Endothelial cell of umbilical vein (primary cell): ENCODE results near the gene CHST7. TPM values are rescaled to one million over a fixed set of nuclear protein-coding genes. Genes with fewer than 3 reads are reported as not detected.

Source experiments
- BruUV-seq: library from RNA; stranded (reverse); fragments of 400-500 nt; replicated peaks from 2 replicates; lab custom pipeline; 2021; lab: Mats Ljungman, UMichigan
- CTCF ChIA-PET: fragments of 300-600, 350-600 bp; sonication (Branson Sonifier 250); formaldehyde crosslinking; loops from one replicate; lab custom pipeline; 2021; ENCODE audit warnings: antibody characterized with exemption, inconsistent platforms; lab: Charles Lee
- POLR2A ChIA-PET: fragments of 300-600, 350-600 bp; sonication (Branson Sonifier 250); formaldehyde crosslinking; loops from one replicate; lab custom pipeline; 2021; ENCODE audit warnings: antibody characterized with exemption, inconsistent platforms; lab: Charles Lee
- DNase-seq: peaks from one replicate; pipeline ENCODE4 v3.0.0-alpha.2; 2011; ENCODE audit warnings: low read depth, low spot score
- FAIRE-seq: peaks from 2 replicates; lab custom pipeline; 2011; peaks lifted over from hg19 to GRCh38; lab: Jason Lieb, UNC
- H2AFZ ChIP-seq: 2 replicates; pipeline ENCODE4 v1.6.0; 2012; ENCODE audit warnings: low read depth, low read length, control low read depth, inconsistent platforms
- H3K27ac ChIP-seq: 2 replicates; pipeline ENCODE4 v1.5.1; 2011; ENCODE audit warnings: low read depth, mild to moderate bottlenecking, control low read depth, low read length, moderate library complexity; ENCODE audit not compliant: insufficient read depth
- H3K27me3 ChIP-seq, 2 experiments: 2 replicates each; pipeline versions ENCODE4 v1.6.0 to v1.6.1; 2011; ENCODE audit warnings: low read length in 2 of 2, mixed read lengths in 1 of 2; ENCODE audit not compliant: control insufficient read depth in 2 of 2, insufficient read depth in 2 of 2
- H3K36me3 ChIP-seq, 2 experiments: 2 replicates in 1 of 2; 3 replicates in 1 of 2; pipeline ENCODE4 v1.5.1; 2011; ENCODE audit warnings: low read length in 2 of 2, mild to moderate bottlenecking in 1 of 2, moderate library complexity in 1 of 2; ENCODE audit not compliant: control insufficient read depth in 2 of 2, insufficient read depth in 2 of 2; ENCODE audit errors: extremely low read depth in 1 of 2
- H3K4me1 ChIP-seq: 3 replicates; pipeline ENCODE4 v1.5.1; 2011; ENCODE audit warnings: mild to moderate bottlenecking, low read length; ENCODE audit not compliant: control insufficient read depth, insufficient read depth; ENCODE audit errors: extremely low read depth
- H3K4me2 ChIP-seq: 2 replicates; pipeline ENCODE4 v1.6.1; 2011; ENCODE audit warnings: low read length, control low read depth, mixed read lengths; ENCODE audit not compliant: insufficient read depth
- H3K4me3 ChIP-seq, 3 experiments: fragments of 200-600 bp in 1 of 3; sonication (generic), shearing (Covaris generic) in 1 of 3; replicated peaks in 1 of 3; 2 replicates each; pipeline ENCODE4 v1.5.1; 2011 to 2016; ENCODE audit warnings: control low read depth in 3 of 3, low read length in 3 of 3, mild to moderate bottlenecking in 2 of 3, inconsistent platforms in 1 of 3, low read depth in 1 of 3, moderate library complexity in 1 of 3; ENCODE audit not compliant: insufficient read depth in 1 of 3
- H3K79me2 ChIP-seq: 2 replicates; pipeline ENCODE4 v1.6.0; 2012; ENCODE audit warnings: low read length, inconsistent platforms; ENCODE audit not compliant: control insufficient read depth, insufficient read depth
- H3K9ac ChIP-seq: replicated peaks from 2 replicates; pipeline ENCODE3; 2011; ENCODE audit warnings: low read length, control low read depth; ENCODE audit not compliant: insufficient read depth; ENCODE audit errors: extremely low read depth
- H3K9me1 ChIP-seq: replicated peaks from 3 replicates; pipeline ENCODE4 v1.6.0; 2011; ENCODE audit warnings: mild to moderate bottlenecking, low read length; ENCODE audit not compliant: control insufficient read depth, insufficient read depth; ENCODE audit errors: extremely low read depth
- H3K9me3 ChIP-seq: replicated peaks from 2 replicates; pipeline ENCODE4 v1.5.1; 2012; ENCODE audit warnings: low read length, inconsistent platforms; ENCODE audit not compliant: control insufficient read depth, insufficient read depth
- H4K20me1 ChIP-seq: replicated peaks from 2 replicates; pipeline ENCODE3; 2011; ENCODE audit warnings: mild to moderate bottlenecking, low read length; ENCODE audit not compliant: control insufficient read depth, insufficient read depth; ENCODE audit errors: extremely low read depth
- CTCF ChIP-seq, 2 donors: IDR thresholded peaks; 1 replicate in 1 of 2; 2 replicates in 1 of 2; pipeline ENCODE4 v1.5.1; 2011; ENCODE audit warnings: low read length in 2 of 2, mild to moderate bottlenecking in 2 of 2, moderate library complexity in 2 of 2, control low read depth in 1 of 2, inconsistent platforms in 1 of 2, low read depth in 1 of 2; ENCODE audit not compliant: insufficient read depth in 1 of 2; ENCODE audit errors: extremely low read depth in 1 of 2
- EZH2 ChIP-seq: IDR thresholded peaks from 2 replicates; pipeline ENCODE4 v1.6.1; 2012; ENCODE audit warnings: borderline replicate concordance, low read depth, mild to moderate bottlenecking, moderate library complexity, low read length, inconsistent platforms; ENCODE audit not compliant: severe bottlenecking
- FOS ChIP-seq: IDR thresholded peaks from 2 replicates; pipeline ENCODE4 v1.6.1; 2011; ENCODE audit warnings: mild to moderate bottlenecking, low read length, moderate library complexity, borderline replicate concordance; ENCODE audit not compliant: insufficient read depth
- GATA2 ChIP-seq: IDR thresholded peaks from 2 replicates; pipeline ENCODE4 v1.7.0; 2011; ENCODE audit warnings: low read depth, mild to moderate bottlenecking, moderate library complexity, mixed read lengths, low read length; ENCODE audit not compliant: insufficient read length, insufficient read depth
- JUN ChIP-seq: IDR thresholded peaks from 2 replicates; pipeline ENCODE4 v1.6.1; 2011; ENCODE audit warnings: borderline replicate concordance, low read depth; ENCODE audit not compliant: insufficient read length, insufficient read depth
- MYC ChIP-seq: IDR thresholded peaks from one replicate; pipeline ENCODE4 v1.6.1; 2011; ENCODE audit warnings: mild to moderate bottlenecking, low read depth, low read length
- POLR2A ChIP-seq: IDR thresholded peaks from 2 replicates; pipeline ENCODE4 v1.6.1; 2012; ENCODE audit warnings: low read depth, mild to moderate bottlenecking, control low read depth, low read length
- POLR2AphosphoS5 ChIP-seq: IDR thresholded peaks from 2 replicates; pipeline ENCODE4 v1.6.1; 2012; ENCODE audit warnings: low read depth, mild to moderate bottlenecking, control low read depth, low read length, moderate library complexity; ENCODE audit not compliant: insufficient read depth
- dilution Hi-C: fragments of 300-500 bp; cut with MboI; formaldehyde crosslinking; loops from one replicate; pipeline ENCODE4 v1.15.0; 2019; ENCODE audit warnings: low sequenced_read_pairs; ENCODE audit not compliant: extremely low pct_ligation_motif_present
- intact Hi-C: fragments of 100-400 bp; cut with micrococcal nuclease; formaldehyde crosslinking; loops from one replicate; pipeline ENCODE4 v1.10.0; 2022
- polyA plus RNA-seq, 4 experiments: library from polyadenylated mRNA; depleted of rRNA in 3 of 4; stranded (reverse) in 3 of 4; unstranded in 1 of 4; fragments of >200 nt; gene quantifications; 2 replicates each; pipeline versions ENCODE4 v1.2.1 to v1.2.3, GENCODE V29; 2011 to 2012; ENCODE audit warnings: missing spikeins in 1 of 4
- total RNA-seq: library from RNA; stranded (reverse); gene quantifications from 2 replicates; pipeline ENCODE4 v1.2.3, GENCODE V29; 2021
- TF ChIP-seq, protein P1 (sequence below): IDR thresholded peaks from 2 replicates; pipeline ENCODE4 v1.6.1; 2011; ENCODE audit not compliant: insufficient read depth, insufficient read length

The CHST7 gene
- total and polyA plus RNA-seq, 2 donors (not counting 3 experiments of a cell fraction or from before 2014, with no cell fraction given), result 4.5 to 11.2 TPM

GRCh38 chrX:46610070-46610658 lies 36.6 kb downstream of the CHST7 start:
- Histone ChIP-seq H3K4me3 (no peak overlapping the region), H3K9me1 (no peaks in the 10 kb centered on the region), H3K4me2 (no peak overlapping the region), H4K20me1 (no peaks in the 10 kb centered on the region), H3K27me3 (no peaks in the 10 kb centered on the region), H3K36me3 (no peaks in the 10 kb centered on the region), H3K27ac (no peak overlapping the region), H3K9ac (no peak overlapping the region), H2AFZ (no peak overlapping the region), H3K9me3 (no peaks in the 10 kb centered on the region), H3K79me2 (no peaks in the 10 kb centered on the region), H3K4me1 (no peaks in the 10 kb centered on the region)
- ChIA-PET POLR2A (no interaction called here), CTCF (interaction anchor here (1.1 kb wide), 1 partner anchor 32 kb away, joined by 3 read pairs; no protein-coding TSS in a partner anchor)
- FAIRE-seq (no peak), DNase-seq (no peak)
- TF ChIP-seq MYC, result no peak
- TF ChIP-seq EZH2, result no peak
- no peak for TF ChIP-seq JUN
- intact Hi-C loops, result no loop called here
- dilution Hi-C loops, result no loop called here
- BruUV-seq, result no TSS peak

DNA sequence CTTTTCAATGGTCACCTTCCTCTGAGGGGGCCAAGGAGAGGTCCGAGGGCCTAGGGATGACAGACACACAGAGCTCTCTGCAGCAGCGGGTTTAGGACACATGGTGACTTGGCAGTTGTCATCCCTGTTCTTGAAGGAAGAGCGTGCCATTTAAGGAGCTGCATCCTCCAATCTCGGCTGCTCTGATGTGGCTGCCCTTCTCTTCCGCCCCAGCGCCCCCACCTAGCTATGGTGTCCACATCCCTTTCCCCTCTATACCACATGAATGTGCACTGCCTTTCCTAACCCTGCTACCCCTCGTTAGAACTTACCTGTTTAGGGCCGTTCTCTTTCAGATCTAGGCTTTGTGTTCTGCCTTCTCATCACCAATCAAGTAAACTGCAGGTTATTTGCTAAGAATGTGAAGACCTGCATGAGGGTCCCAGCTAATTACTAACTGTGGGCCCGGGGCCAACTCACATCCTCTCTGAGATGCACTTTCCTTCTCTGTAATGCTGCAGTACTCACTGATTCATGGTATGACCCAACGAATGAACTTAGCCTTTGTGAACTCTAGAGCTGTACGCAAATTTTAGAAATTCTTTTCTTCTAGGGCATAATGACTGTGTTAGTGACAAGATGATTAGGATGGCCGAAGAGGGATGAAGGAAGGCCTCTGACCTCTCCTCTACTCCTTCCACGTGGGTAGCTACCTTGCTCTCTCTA lies 38.2 kb downstream of the CHST7 start:
- dilution Hi-C loops, result no loop called here
- no peak for TF ChIP-seq JUN
- TF ChIP-seq, protein P1, sequence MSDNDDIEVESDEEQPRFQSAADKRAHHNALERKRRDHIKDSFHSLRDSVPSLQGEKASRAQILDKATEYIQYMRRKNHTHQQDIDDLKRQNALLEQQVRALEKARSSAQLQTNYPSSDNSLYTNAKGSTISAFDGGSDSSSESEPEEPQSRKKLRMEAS, result no peak
- no peak for TF ChIP-seq POLR2AphosphoS5
- no peak for TF ChIP-seq GATA2
- TF ChIP-seq FOS, result no peak
- TF ChIP-seq MYC, result no peak
- TF ChIP-seq EZH2, result no peak
- no peak for TF ChIP-seq CTCF (IDR thresholded peaks at IDR 0.05; ENCODE audit: extremely low read depth in 1 of 2, insufficient read depth in 1 of 2, low read depth in 1 of 2, low read length in 2 of 2)
- no peak for TF ChIP-seq POLR2A
- DNase-seq (no peak), FAIRE-seq (no peak)
- Histone ChIP-seq H3K9me3 (no peaks in the 10 kb centered on the region), H3K9me1 (no peaks in the 10 kb centered on the region), H4K20me1 (no peaks in the 10 kb centered on the region), H3K9ac (no peak overlapping the region), H3K27ac (no peak overlapping the region), H3K79me2 (no peaks in the 10 kb centered on the region), H3K4me3 (no peak overlapping the region), H3K4me2 (no peak overlapping the region), H3K36me3 (no peaks in the 10 kb centered on the region), H2AFZ (no peak overlapping the region), H3K4me1 (no peaks in the 10 kb centered on the region), H3K27me3 (no peaks in the 10 kb centered on the region)
- intact Hi-C loops, result no loop called here
- ChIA-PET CTCF (no interaction called here), POLR2A (no interaction called here)
- no TSS peak for BruUV-seq
